Measurements from ENCODE around the gene HES6. TPM values are rescaled to one million over a fixed set of nuclear protein-coding genes. Genes with fewer than 3 reads are reported as not detected.

The HES6 gene
- total and polyA plus RNA-seq, 10 of the 15 experiments (the other 5 are each of a cell fraction or from before 2014, with no cell fraction given) = 0.11 to 1.7 (median 0.83) TPM

DNA sequence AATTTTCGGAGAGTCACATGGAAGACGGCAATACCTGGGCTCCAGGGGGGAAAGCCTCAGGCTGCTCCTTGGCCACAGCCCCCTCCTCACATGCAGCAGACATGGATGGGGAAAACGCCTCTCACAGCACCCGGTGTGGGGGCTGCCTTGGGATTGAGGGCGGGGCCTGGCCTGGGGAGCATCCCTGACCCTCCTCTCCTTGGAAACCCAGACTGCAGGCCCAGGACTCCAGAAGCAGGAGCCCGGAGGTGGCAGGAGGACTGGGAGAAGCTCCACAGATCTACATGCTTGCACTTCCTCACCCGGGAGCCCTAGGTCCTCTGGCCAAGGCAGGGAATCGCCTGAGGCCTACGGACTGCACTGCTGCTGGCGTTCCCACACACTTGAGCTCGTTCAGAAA lies 12.1 kb upstream of the HES6 start:
- BruUV-seq (replicated peaks) = no TSS peak
- H3K4me3 ChIP-seq = no peak overlapping the region
- no peaks in the 10 kb centered on the region for H3K27me3 ChIP-seq (replicated peaks in 1 of 2; ENCODE audit: control insufficient read depth in 2 of 2, insufficient read depth in 2 of 2, low read length in 1 of 2)
- no peak overlapping the region for H2AFZ ChIP-seq (ENCODE audit: control insufficient read depth, low read depth, low read length)
- peaks cover 4 to 13% of the 10 kb centered on the region in 2 experiments; a peak in 3 of 4 replicates for H3K36me3 ChIP-seq (ENCODE audit: control insufficient read depth in 2 of 2, insufficient read depth in 2 of 2, low read length in 1 of 2)
- TF ChIP-seq TARDBP (IDR thresholded peaks at IDR 0.05; ENCODE audit: borderline replicate concordance) (no peak), GABPA (IDR thresholded peaks at IDR 0.05; ENCODE audit: low read depth) (no peak), EGR1 (IDR thresholded peaks at IDR 0.05; ENCODE audit: borderline replicate concordance in 1 of 2, low read depth in 2 of 2, low read length in 2 of 2) (no peak), ATF7 (IDR thresholded peaks at IDR 0.05; ENCODE audit: low read depth) (no peak), SMAD5 (IDR thresholded peaks at IDR 0.05; ENCODE audit: low read depth) (no peak), RUNX3 (IDR thresholded peaks at IDR 0.05; ENCODE audit: low read length) (no peak), WRNIP1 (IDR thresholded peaks at IDR 0.05; ENCODE audit: borderline replicate concordance, low read depth, low read length) (no peak), ZNF207 (IDR thresholded peaks at IDR 0.05; ENCODE audit: borderline replicate concordance) (no peak), SPI1 (IDR thresholded peaks at IDR 0.05; ENCODE audit: borderline replicate concordance, insufficient read depth, low read depth, low read length) (no peak), RELB (IDR thresholded peaks at IDR 0.05; ENCODE audit: low read depth) (no peak), JUND (IDR thresholded peaks at IDR 0.05; ENCODE audit: low read depth, low read length) (no peak), RFX5 (IDR thresholded peaks at IDR 0.05; ENCODE audit: low read depth, low read length) (no peak), SMARCA5 (IDR thresholded peaks at IDR 0.05) (no peak), BACH1 (IDR thresholded peaks at IDR 0.05; ENCODE audit: borderline replicate concordance) (no peak), KDM1A (IDR thresholded peaks at IDR 0.05; ENCODE audit: borderline replicate concordance) (no peak), POU2F2 (IDR thresholded peaks at IDR 0.05; ENCODE audit: borderline replicate concordance, low read depth, low read length) (no peak), RB1 (IDR thresholded peaks at IDR 0.05; ENCODE audit: borderline replicate concordance) (no peak), MTA2 (IDR thresholded peaks at IDR 0.05; ENCODE audit: low read depth) (no peak)
- TF ChIP-seq, protein P1, sequence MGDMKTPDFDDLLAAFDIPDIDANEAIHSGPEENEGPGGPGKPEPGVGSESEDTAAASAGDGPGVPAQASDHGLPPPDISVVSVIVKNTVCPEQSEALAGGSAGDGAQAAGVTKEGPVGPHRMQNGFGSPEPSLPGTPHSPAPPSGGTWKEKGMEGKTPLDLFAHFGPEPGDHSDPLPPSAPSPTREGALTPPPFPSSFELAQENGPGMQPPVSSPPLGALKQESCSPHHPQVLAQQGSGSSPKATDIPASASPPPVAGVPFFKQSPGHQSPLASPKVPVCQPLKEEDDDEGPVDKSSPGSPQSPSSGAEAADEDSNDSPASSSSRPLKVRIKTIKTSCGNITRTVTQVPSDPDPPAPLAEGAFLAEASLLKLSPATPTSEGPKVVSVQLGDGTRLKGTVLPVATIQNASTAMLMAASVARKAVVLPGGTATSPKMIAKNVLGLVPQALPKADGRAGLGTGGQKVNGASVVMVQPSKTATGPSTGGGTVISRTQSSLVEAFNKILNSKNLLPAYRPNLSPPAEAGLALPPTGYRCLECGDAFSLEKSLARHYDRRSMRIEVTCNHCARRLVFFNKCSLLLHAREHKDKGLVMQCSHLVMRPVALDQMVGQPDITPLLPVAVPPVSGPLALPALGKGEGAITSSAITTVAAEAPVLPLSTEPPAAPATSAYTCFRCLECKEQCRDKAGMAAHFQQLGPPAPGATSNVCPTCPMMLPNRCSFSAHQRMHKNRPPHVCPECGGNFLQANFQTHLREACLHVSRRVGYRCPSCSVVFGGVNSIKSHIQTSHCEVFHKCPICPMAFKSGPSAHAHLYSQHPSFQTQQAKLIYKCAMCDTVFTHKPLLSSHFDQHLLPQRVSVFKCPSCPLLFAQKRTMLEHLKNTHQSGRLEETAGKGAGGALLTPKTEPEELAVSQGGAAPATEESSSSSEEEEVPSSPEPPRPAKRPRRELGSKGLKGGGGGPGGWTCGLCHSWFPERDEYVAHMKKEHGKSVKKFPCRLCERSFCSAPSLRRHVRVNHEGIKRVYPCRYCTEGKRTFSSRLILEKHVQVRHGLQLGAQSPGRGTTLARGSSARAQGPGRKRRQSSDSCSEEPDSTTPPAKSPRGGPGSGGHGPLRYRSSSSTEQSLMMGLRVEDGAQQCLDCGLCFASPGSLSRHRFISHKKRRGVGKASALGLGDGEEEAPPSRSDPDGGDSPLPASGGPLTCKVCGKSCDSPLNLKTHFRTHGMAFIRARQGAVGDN (IDR thresholded peaks at IDR 0.05) = no peak
- FAIRE-seq (no peak), DNase-seq (ENCODE audit: low read depth, low spot score) (no peak), ATAC-seq (no peak)
- ChIA-PET RAD21 (ENCODE audit: unreplicated experiment) (no interaction called here), CTCF (interaction anchor here (2.7 kb wide), 1 partner anchor 12 kb away, joined by 8 read pairs; no protein-coding TSS in a partner anchor), SMC1A (ENCODE audit: uncharacterized antibody, unreplicated experiment) (interaction anchor here (1.6 kb wide), 1 partner anchor 11 kb away, joined by 4 read pairs; no protein-coding TSS in a partner anchor), POLR2A (no interaction called here)
- no peak overlapping the region for H3K27ac ChIP-seq (ENCODE audit: control insufficient read depth, insufficient read depth)
- in situ Hi-C loops (cut with MboI) = no loop called here
- H3K4me2 ChIP-seq (ENCODE audit: control insufficient read depth, insufficient read depth) = no peak overlapping the region
- no peaks in the 10 kb centered on the region for H4K20me1 ChIP-seq (ENCODE audit: control insufficient read depth, insufficient read depth)
- H3K9ac ChIP-seq (ENCODE audit: control insufficient read depth, insufficient read depth, low read length) = no peak overlapping the region
- no peaks in the 10 kb centered on the region for H3K9me3 ChIP-seq (replicated peaks; ENCODE audit: control insufficient read depth, insufficient read depth, low read length)
- no peaks in the 10 kb centered on the region for H3K4me1 ChIP-seq (ENCODE audit: control insufficient read depth, insufficient read depth, low read length)
- no peaks in the 10 kb centered on the region for H3K79me2 ChIP-seq (ENCODE audit: control insufficient read depth, insufficient read depth, low read length)
- WGBS (ENCODE audit: insufficient coverage, insufficient replicate concordance, low lambda C conversion rate, missing lambda C conversion rate) = 97% methylated on average over 10 of the region's 11 CpGs
- intact Hi-C loops (cut with micrococcal nuclease; ENCODE audit: unreplicated experiment) = no loop called here

All from GM12878 (cell line).